Measurements from ENCODE around the gene GLUD1. TPM values are rescaled to one million over a fixed set of nuclear protein-coding genes. Genes with fewer than 3 reads are reported as not detected.
A peak's percentile ranks its signal among the peaks of the same experiment; 100 is the strongest.

Gene GLUD1
- total RNA-seq, 1 donor from 2014 or later = 181 TPM

DNA sequence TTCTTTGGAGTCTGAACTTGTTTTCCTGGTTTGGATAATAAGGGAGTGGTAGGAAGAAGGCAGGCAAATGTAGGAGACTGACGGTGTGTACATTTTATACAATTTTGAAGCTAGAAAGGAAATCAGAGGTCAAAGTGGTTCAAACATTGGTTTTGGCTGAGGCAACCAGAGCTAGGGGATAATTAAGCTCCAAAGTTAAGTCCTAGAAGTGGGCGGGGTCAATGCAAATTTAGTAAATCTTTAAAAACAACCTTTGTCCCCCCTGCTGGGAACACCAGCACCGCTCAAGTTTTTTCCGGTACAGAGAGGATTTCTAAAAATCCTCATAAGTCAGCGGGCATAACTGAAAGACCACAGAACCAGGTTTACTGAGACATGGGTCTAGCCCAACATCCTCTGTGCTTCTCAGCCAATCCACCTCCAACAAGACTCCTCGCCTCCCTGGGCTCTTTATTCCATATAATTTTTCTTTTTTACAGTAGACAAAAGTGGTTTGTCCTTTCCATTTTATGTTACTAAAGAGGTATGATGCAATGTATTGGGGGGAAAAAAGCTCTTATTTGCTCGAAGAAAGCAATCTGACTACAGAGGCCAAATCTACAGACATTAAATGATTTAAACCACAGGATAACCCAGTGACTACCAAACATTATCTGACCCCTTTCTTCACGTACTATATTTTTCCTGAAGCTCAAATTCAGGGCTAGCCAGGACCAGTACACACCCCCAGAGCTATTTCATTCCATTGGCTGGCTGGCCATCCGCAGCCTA is 1.6 kb downstream of the GLUD1 start:
- H2AFZ ChIP-seq (replicated peaks) = no peak overlapping the region
- no peaks in the 10 kb centered on the region for H3K9me3 Mint-ChIP-seq
- H3K4me3 Mint-ChIP-seq = peak overlapping the region; percentile 98
- H3K79me2 ChIP-seq (ENCODE audit: low read depth) = peaks cover 90% of the 10 kb centered on the region
- H3K4me2 ChIP-seq = peak overlapping the region; percentile 90
- H3K4me1 Mint-ChIP-seq = peaks cover 42% of the 10 kb centered on the region
- TF ChIP-seq, protein P1, sequence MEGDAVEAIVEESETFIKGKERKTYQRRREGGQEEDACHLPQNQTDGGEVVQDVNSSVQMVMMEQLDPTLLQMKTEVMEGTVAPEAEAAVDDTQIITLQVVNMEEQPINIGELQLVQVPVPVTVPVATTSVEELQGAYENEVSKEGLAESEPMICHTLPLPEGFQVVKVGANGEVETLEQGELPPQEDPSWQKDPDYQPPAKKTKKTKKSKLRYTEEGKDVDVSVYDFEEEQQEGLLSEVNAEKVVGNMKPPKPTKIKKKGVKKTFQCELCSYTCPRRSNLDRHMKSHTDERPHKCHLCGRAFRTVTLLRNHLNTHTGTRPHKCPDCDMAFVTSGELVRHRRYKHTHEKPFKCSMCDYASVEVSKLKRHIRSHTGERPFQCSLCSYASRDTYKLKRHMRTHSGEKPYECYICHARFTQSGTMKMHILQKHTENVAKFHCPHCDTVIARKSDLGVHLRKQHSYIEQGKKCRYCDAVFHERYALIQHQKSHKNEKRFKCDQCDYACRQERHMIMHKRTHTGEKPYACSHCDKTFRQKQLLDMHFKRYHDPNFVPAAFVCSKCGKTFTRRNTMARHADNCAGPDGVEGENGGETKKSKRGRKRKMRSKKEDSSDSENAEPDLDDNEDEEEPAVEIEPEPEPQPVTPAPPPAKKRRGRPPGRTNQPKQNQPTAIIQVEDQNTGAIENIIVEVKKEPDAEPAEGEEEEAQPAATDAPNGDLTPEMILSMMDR (IDR thresholded peaks at IDR 0.05) = no peak
- no peak for TF ChIP-seq EZH2phosphoT487 (IDR thresholded peaks at IDR 0.05)
- peaks cover 29% of the 10 kb centered on the region for H4K20me1 ChIP-seq (ENCODE audit: low read depth)
- H3K4me1 ChIP-seq = peaks cover 26% of the 10 kb centered on the region
- H3K27ac Mint-ChIP-seq = peak overlapping the region; percentile 48
- H3K9ac ChIP-seq = peak overlapping the region; percentile 55
- peaks cover 31% of the 10 kb centered on the region for H3F3A ChIP-seq (ENCODE audit: low read depth)
- peaks cover 7% of the 10 kb centered on the region for H3K36me3 ChIP-seq
- DNase-seq (ENCODE audit: low spot score) = peak; percentile 89
- no peaks in the 10 kb centered on the region for H3K27me3 ChIP-seq
- no peaks in the 10 kb centered on the region for H3K9me3 ChIP-seq (ENCODE audit: low read depth)
- no peaks in the 10 kb centered on the region for H3K27me3 Mint-ChIP-seq (ENCODE audit: insufficient read depth, low read depth)
- H3K36me3 Mint-ChIP-seq = peaks cover 16% of the 10 kb centered on the region
- H3K27ac ChIP-seq = peak overlapping the region; percentile 40
- H3K4me3 ChIP-seq = peak overlapping the region; percentile 81

DNA sequence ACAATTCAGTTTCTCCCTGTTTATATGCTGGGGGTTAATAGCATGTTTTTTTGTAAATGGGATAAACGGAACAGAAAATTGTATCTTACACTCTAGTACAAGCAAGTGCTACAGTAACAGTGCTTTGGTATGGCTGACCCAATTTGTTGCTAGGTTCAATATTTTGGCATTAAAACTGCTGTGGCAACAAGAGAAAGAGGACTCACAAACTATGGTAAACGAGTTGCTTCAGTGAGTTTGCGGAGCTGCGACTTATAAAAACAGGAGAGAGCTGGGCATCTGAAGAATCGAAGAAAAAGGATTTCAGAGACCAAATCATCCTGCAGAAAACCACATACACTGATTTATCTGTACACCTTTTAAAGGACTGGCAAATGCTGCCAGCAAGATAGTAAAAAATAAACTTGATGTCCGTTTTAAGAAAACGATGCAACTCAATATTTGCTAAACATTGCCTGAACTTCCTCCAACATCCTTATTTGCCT is 2.2 kb downstream of the GLUD1 start:
- peaks cover 29% of the 10 kb centered on the region for H4K20me1 ChIP-seq (ENCODE audit: low read depth)
- TF ChIP-seq EZH2phosphoT487 (IDR thresholded peaks at IDR 0.05) = no peak
- no peak for TF ChIP-seq EZH2 (IDR thresholded peaks at IDR 0.05)
- TF ChIP-seq, protein P1 (IDR thresholded peaks at IDR 0.05) = no peak
- DNase-seq (ENCODE audit: low spot score) = peak; percentile 7
- Mint-ChIP-seq H3K27ac (peak overlapping the region; percentile 8), H3K27me3 (ENCODE audit: insufficient read depth, low read depth) (no peaks in the 10 kb centered on the region), H3K9me3 (no peaks in the 10 kb centered on the region), H3K36me3 (peaks cover 19% of the 10 kb centered on the region), H3K4me3 (peak overlapping the region; percentile 98), H3K4me1 (peaks cover 42% of the 10 kb centered on the region)
- H2AFZ ChIP-seq (replicated peaks) = no peak overlapping the region
- H3K9me3 ChIP-seq (ENCODE audit: low read depth) = no peaks in the 10 kb centered on the region
- H3K4me2 ChIP-seq = peak overlapping the region; percentile 90
- H3K4me1 ChIP-seq = peaks cover 26% of the 10 kb centered on the region
- peaks cover 31% of the 10 kb centered on the region for H3F3A ChIP-seq (ENCODE audit: low read depth)
- peak overlapping the region; percentile 55 for H3K9ac ChIP-seq
- H3K27ac ChIP-seq = no peak overlapping the region
- H3K4me3 ChIP-seq = peak overlapping the region; percentile 81
- H3K36me3 ChIP-seq = peaks cover 7% of the 10 kb centered on the region
- peaks cover 91% of the 10 kb centered on the region for H3K79me2 ChIP-seq (ENCODE audit: low read depth)
- H3K27me3 ChIP-seq = no peaks in the 10 kb centered on the region

DNA sequence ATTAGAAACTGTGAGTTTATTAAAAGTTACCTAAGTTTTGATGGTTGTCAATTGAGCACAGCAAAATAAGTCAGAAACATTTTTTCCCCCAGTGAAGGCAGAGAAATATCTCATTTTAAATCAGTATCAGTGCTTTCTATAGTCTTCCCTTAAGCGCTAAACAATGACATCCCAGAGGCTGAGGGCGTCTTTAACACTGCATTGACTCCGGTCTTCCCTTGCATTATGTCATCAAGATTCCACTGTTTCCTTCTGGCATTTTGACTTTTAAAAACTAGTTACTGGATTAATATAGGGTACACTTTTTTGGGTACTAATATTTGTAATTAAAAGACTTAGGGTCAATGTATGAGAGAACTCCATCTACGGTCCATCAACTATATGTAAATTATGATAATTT is 3.9 kb downstream of the GLUD1 start:
- no peaks in the 10 kb centered on the region for H3K9me3 ChIP-seq (ENCODE audit: low read depth)
- H3K4me3 ChIP-seq = peak overlapping the region; percentile 81
- Mint-ChIP-seq H3K9me3 (no peaks in the 10 kb centered on the region), H3K27ac (no peak overlapping the region), H3K4me1 (peaks cover 42% of the 10 kb centered on the region), H3K4me3 (no peak overlapping the region), H3K27me3 (ENCODE audit: insufficient read depth, low read depth) (no peaks in the 10 kb centered on the region), H3K36me3 (peaks cover 28% of the 10 kb centered on the region)
- H3K4me1 ChIP-seq = peaks cover 26% of the 10 kb centered on the region
- H3F3A ChIP-seq (ENCODE audit: low read depth) = peaks cover 31% of the 10 kb centered on the region
- no peak overlapping the region for H3K9ac ChIP-seq
- H3K79me2 ChIP-seq (ENCODE audit: low read depth) = peaks cover 91% of the 10 kb centered on the region
- peaks cover 29% of the 10 kb centered on the region for H4K20me1 ChIP-seq (ENCODE audit: low read depth)
- H2AFZ ChIP-seq (replicated peaks) = no peak overlapping the region
- no peaks in the 10 kb centered on the region for H3K27me3 ChIP-seq
- DNase-seq (ENCODE audit: low spot score) = peak; percentile 62
- peak overlapping the region; percentile 90 for H3K4me2 ChIP-seq
- TF ChIP-seq EZH2 (IDR thresholded peaks at IDR 0.05) = no peak
- no peak for TF ChIP-seq EZH2phosphoT487 (IDR thresholded peaks at IDR 0.05)
- H3K36me3 ChIP-seq = peaks cover 7% of the 10 kb centered on the region
- H3K27ac ChIP-seq = no peak overlapping the region

DNA sequence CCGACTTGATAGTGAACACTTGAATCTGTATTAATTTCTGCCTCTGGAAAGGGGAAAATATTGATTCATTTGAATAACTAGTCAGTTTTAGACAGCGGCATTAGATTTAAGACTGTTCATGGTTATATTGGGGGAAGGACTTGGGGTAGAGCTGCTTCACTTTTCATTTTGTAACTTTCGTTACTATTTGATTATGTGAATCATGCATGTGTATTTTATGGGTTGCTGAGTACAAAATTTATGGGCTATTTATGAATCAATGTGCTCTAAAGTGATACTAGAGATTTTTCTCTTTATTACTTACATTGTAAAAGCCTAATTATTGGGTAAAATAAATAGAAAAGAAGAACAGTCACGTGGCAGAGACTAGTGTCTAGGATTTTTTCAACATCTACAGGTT is 4.9 kb downstream of the GLUD1 start:
- Mint-ChIP-seq H3K36me3 (peaks cover 30% of the 10 kb centered on the region), H3K9me3 (no peaks in the 10 kb centered on the region), H3K4me1 (peaks cover 40% of the 10 kb centered on the region), H3K4me3 (no peak overlapping the region), H3K27me3 (ENCODE audit: insufficient read depth, low read depth) (no peaks in the 10 kb centered on the region), H3K27ac (no peak overlapping the region)
- peaks cover 29% of the 10 kb centered on the region for H4K20me1 ChIP-seq (ENCODE audit: low read depth)
- no peak overlapping the region for H3K4me2 ChIP-seq
- no peak for DNase-seq (ENCODE audit: low spot score)
- H3F3A ChIP-seq (ENCODE audit: low read depth) = peaks cover 24% of the 10 kb centered on the region
- TF ChIP-seq, protein P1 (IDR thresholded peaks at IDR 0.05) = no peak
- TF ChIP-seq EZH2 (IDR thresholded peaks at IDR 0.05) (no peak), EZH2phosphoT487 (IDR thresholded peaks at IDR 0.05) (no peak)
- peaks cover 27% of the 10 kb centered on the region for H3K4me1 ChIP-seq
- no peak overlapping the region for H2AFZ ChIP-seq (replicated peaks)
- H3K27ac ChIP-seq = no peak overlapping the region
- H3K9me3 ChIP-seq (ENCODE audit: low read depth) = no peaks in the 10 kb centered on the region
- H3K27me3 ChIP-seq = no peaks in the 10 kb centered on the region
- no peak overlapping the region for H3K9ac ChIP-seq
- H3K4me3 ChIP-seq = no peak overlapping the region
- peaks cover 7% of the 10 kb centered on the region for H3K36me3 ChIP-seq
- H3K79me2 ChIP-seq (ENCODE audit: low read depth) = peaks cover 94% of the 10 kb centered on the region

Measured in neural progenitor cell (in vitro differentiated cells).